22Rv1 (cell line): ENCODE measurements around the gene CHID1.

Experiments used
- CTCF ChIP-seq: fragments of 450-650 bp; IDR thresholded peaks from 2 replicates; pipeline ENCODE4 v1.5.1; 2017; ENCODE audit warnings: mild to moderate bottlenecking
- ZFX ChIP-seq: fragments of 450-650 bp; IDR thresholded peaks from 2 replicates; pipeline ENCODE4 v1.6.1; 2017; ENCODE audit warnings: antibody characterized with exemption, borderline replicate concordance

DNA sequence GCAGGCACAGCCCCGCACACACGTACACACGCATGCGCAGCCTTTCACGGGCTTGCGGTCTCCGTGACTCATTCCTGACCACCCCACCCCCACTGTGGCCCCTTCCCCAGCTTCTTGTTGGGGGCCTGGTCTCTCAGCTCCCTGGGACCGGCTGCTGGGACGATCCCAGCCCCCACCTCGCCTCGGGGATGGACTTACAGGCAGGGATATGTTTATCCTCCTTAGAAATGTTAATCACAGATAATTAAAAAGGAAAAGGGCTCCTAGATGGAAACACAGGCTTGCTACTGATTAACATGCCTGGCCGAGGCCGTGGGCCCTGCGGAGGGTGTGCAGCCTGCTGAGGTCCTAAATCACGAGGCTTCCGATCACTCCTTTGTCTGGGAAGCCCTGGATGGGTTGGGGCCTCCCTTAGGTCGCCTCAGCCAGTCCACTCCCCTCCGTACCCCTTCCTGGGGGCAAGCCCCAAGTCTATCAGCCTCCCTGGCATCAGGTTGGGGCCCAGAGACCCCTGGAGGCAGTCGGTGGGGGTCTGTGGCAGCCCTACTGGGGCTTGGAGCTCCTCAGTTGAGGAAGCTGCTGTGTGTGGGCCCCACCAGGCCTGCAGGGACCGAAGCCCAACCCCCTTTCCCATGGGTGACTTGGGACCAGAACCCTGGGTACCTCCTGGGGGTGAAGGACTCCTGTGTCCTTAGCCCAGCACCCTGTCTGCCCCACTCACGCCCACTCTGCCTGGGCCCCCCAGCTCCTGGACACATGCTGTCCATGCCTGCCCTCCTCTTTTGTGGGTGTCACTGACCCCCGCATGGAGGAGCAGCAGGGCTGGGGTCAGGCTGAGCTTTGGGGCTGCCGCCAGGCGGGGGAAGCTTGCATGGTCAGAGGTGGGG is 47.3 kb downstream of the CHID1 start:
- TF ChIP-seq CTCF (no peak), ZFX (no peak)
